ENCODE data around the gene PRICKLE2.

- TF ChIP-seq CTCF (conservative IDR thresholded peaks at IDR 0.05 in 1 of 2, IDR thresholded peaks at IDR 0.05 in 1 of 2; ENCODE audit: low read depth in 1 of 2, low read length in 2 of 2) (no peak), EZH2 (IDR thresholded peaks at IDR 0.05; ENCODE audit: low read length, missing control alignments) (no peak)
These were observed 63.7 kb downstream of the PRICKLE2 start for GRCh38 chr3:64161481-64161952.
